ENCODE measurements around the gene CAMK4.

DNA sequence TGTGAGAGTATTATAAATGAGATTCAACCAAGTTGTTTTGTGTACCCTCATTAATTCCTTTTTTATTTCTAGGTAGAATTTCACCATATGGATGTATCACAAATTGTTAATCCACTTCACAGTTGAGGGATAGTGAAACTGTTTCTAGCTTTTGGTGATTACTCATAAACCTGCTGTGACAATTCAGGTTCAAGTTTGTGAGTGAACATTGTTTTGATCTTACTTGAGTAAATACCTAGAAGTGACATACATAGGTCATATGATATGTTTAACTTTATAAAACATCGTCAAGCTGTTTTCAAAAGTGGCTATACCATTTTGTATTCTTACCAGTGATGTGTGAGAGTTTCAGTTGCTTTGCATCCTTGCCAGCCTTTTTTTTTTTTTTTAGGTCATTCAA is 112.9 kb downstream of the CAMK4 start:
- no peak for TF ChIP-seq GATA2 (IDR thresholded peaks at IDR 0.05; ENCODE audit: low read depth, low read length)
- no peak for TF ChIP-seq GATA3 (IDR thresholded peaks at IDR 0.05; ENCODE audit: low read depth, low read length)
